Stimulated activated CD4-positive, alpha-beta T cell treated with anti-CD3 and anti-CD28 coated beads, TNF-alpha, amount 100 ng/mL, for 48 hours (primary cell): ENCODE measurements around the gene FGFBP1.

Experiments
- DNase-seq, 3 donors: peaks; one replicate each; pipeline ENCODE4 v3.0.0-alpha.2; 2020; ENCODE audit warnings: low read depth in 3 of 3

FGFBP1 gene

GRCh38 chr4:15938640-15939039 lies at the start of gene FGFBP1:
FGFBP1 (minus strand) TSS chr4:15938740; CDS start chr4:15936632, 2,108 bp downstream.
- no peak for DNase-seq

DNA sequence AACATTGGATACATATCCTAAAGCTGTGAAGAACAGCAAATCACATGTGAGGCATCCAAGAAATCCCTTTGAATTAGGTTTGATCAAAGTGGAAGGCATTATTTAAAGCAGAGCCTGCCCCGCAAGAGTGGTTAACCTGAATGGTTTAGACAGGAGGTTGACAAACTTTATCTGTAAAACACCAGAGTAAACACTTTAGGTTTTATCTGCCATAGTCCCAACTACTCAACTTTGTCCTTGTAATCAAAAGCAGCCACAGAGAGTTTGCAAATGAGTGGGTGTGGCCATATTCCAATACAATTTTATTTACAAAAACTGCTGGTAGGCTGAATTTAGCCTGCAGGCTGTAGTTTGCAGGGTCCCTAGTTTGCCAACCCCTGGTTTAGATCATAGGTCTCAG lies 49.7 kb upstream of the FGFBP1 start:
- DNase-seq: no peak

DNA sequence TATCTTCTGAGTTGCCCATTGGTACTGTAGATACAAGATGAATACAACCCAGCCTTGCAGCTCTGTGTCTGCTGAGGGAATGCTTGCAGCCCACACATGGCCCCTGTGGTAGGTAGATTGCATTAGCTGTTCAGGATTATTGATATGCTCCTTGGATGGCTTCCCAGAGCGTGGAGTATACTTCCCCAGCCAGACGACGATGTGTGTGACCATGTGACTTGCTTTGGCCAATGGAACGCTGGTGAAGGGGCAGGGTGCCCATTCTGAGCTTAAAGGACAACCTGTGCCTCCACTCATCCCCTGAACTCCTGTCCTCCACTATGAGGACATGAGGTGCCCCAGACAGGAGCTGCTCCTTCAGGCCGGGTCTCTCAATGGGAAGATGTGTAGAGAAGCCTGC lies 48.4 kb upstream of the FGFBP1 start:
- no peak for DNase-seq

DNA sequence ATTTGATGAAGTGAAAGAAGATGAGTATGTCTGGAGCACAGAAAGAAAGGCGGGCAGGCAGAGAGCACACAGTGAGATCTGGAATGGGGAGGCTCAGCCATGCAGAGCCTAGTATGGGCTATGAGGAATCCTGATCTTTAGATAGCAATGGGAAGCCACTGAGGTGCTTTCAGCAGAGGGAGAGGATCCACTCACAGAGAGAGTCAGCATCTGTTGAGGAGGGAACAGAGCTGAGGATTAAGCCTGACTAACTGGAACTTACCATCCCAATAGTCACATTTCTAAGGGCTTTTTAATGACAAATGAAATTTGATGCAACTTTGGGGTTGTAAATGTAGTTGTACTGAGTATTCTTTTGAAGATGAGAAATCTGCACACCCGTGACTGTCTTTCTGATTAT lies 45.1 kb upstream of the FGFBP1 start:
- no peak for DNase-seq

DNA sequence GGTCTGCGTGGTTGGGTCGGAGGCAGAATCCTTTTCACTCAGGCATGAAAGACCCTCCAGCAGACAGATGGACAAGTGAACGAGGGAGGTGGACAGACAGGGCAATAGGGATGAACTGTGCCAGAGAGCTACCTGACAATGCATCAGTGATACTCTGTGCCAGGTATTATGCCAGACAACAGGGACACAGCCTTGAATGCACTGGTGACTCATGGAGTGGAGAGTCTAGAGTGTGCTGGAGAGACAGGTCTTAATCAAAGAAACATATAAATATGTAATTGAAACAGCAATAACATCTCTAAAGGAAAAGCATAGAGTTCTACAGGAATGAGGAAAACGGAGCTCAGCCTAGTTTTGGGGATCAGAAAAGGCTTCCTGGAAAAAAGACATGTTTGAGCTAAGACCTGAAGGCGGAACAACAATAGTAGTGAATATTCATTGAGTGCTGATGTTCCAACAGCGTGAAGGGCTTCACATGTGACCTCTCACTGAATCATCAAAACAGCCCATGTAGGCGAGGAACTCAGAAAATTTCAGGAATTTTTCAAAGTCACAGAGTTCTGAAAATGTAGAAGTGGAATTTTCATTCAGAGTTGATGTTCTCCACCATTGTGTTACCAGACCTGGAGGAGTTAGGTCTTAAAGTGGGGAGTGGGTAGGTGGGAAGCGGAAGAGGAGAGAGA lies 44.4 kb upstream of the FGFBP1 start:
- DNase-seq: no peak

DNA sequence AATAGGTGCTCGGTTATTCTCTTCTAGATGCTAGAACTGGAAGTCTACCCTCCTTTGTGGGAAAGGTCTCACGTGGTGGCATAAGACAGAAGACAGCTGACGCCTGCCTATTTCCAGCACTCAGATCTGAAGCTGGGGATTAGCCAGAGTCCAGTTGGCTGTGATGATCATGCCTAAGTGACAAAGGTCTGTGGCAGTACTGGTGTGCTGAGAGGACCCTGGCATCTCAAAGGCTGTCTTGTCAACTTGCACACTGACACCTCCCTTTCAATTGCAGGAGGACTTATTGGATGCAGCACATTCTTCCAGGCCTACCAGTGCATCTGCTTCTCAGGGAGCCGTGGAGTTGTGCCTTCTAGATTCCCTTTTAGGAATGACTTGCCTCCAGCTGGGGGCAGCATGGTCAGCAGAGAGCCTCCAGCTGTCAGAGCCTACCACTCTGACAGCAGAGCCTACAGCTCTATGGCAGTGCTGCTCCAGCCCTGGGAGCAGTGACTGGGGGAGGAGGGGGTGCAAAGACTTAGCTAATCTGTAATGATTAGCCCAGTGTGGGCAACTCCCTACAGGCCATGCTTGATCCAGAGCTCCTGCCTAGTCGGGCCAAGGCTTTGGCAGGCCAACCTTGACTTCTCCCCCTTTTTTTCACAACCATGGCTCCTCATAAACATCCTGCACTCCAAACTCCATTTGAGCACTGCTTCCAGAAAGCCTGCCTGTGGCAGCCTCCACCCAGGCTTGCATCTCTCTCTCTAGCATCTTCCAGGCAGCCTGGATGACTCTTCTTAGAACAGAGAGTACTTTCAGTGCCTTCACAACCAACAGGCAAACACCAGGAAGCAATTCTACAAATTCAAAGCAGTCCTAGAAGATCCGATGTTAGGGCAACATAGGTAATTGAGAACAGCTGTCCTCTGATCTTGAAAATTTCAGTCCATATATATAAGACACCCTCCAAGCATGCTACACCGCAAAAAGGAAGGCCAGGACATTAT lies 38.2 kb upstream of the FGFBP1 start:
- no peak for DNase-seq

- no peak for DNase-seq
Measured at GRCh38 chr4:15971068-15971801, 32.7 kb upstream of the FGFBP1 start.

DNA sequence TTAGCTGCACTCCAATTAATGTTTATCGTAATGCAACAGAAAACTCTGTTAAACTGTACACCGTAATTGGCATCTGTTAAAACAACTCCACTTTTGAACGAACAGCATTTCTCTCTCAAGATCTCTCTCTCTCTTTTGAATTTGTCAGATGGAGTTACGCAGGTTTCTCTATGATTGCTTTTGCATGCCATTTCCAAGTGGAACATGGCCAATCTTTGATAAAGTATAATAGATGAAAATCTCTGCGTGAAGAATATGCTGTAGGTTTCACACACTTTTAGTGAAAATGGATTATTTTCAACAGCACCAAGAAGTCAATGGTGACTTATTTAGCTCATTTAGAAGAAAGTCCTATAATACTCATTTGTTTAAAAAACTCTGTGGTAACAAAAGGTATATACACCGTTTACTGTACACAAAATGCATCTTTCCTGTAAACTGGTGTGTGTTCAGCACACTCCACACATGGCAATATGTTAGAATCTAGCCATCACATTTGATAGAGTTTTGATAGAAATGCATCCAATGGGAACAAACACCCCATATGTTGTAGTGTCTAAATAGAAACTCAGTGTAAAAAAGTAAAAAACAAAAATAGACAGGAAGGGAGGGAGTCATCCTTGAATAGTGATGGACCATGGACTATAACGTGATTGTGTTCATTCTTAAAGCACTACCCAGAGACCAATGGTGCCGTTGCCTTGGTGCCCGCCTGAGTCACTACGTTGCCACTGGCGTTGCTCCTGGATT lies 30.2 kb upstream of the FGFBP1 start:
- no peak for DNase-seq

DNA sequence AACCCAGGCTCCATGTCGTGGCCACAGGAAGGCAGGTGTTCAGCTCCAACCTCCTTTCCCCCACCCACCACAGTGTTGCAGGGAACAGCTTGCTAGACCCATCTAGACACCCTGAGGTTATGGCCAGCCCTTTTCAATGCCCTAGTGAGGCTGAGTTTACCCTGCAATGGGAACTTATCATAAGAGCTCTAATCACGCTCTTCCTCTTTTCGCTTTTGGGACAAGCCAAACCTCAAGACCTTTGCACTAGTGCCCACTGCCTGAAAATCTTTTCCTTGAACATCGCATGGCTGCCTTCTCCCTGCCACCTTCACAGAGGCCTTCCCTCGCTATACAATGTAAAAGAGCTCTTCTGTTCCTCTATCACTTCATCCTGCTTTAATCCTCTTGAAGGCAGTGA lies 26.8 kb upstream of the FGFBP1 start:
- DNase-seq: no peak

- DNase-seq: no peak
Measured at GRCh38 chr4:15964159-15964558, 25.6 kb upstream of the FGFBP1 start.

- peak; percentile 17 to 47 (median 18) for DNase-seq
Measured at GRCh38 chr4:15963576-15963975, 25.0 kb upstream of the FGFBP1 start.

- DNase-seq: peak; percentile 16 to 49 (median 40)
Measured at GRCh38 chr4:15963001-15963451, 24.5 kb upstream of the FGFBP1 start, which contains the start of gene FGFBP2. FGFBP2 (minus strand) TSS chr4:15963175; CDS start chr4:15963129, 46 bp downstream.

- DNase-seq: no peak
Measured at GRCh38 chr4:15961781-15962510, 23.4 kb upstream of the FGFBP1 start.

GRCh38 chr4:15958562-15958961 lies 20.0 kb upstream of the FGFBP1 start:
- no peak for DNase-seq

GRCh38 chr4:15956179-15956850 lies 17.8 kb upstream of the FGFBP1 start:
- DNase-seq: peak; percentile 67 to 81 (median 73)

DNA sequence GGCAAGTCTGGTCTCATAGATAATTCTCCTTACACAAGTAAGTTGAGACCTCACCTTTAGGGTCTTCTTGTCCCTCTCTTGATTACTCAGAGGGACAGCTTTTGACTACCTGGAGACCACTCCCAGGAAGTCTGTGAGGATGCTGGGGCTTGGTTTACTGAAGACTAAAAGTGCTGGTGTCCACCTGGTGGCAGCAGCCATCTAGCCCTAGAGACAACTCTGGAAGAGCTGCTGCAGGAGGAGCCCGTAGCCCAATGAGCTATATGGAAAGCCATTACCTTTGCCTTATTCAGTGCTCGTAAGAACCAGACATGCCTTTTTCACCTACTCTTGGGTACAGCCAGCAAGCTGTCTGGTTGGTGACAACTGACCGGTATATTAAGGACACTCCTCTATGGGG lies 17.1 kb upstream of the FGFBP1 start:
- no peak for DNase-seq

GRCh38 chr4:15953625-15954024 lies 15.1 kb upstream of the FGFBP1 start:
- no peak for DNase-seq

- DNase-seq: no peak
Measured at GRCh38 chr4:15951781-15952180, 13.2 kb upstream of the FGFBP1 start.

DNA sequence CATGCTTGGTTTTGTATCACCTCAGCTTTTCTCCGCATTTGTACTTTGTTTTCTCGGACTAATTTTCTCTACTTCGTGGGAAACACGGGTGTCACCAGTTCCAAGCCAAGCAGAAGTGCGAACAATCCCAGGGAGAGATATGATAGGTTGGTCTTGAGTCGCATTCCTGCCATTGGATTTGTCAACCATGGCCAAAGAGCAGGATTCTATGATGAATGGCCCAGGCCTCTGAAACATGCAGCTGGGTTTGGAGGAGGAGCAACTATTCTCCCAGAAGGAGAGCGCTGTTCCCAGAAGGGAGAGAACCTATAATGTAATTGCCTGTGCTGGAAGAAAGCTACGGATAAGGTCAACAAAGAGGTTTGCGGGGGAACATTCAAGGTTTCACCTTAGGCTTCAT lies 10.3 kb upstream of the FGFBP1 start:
- no peak for DNase-seq

GRCh38 chr4:15947684-15948083 lies 9.1 kb upstream of the FGFBP1 start:
- no peak for DNase-seq
